Measurements from ENCODE around the gene PEX16.

GRCh38 chr11:45935349-45936064, 17.8 kb upstream of the PEX16 start:
- no peak for TF ChIP-seq CTCF (IDR thresholded peaks at IDR 0.05)
- no peak for TF ChIP-seq POLR2AphosphoS5 (IDR thresholded peaks at IDR 0.05)
- no peak for TF ChIP-seq EP300 (IDR thresholded peaks at IDR 0.05)
- TF ChIP-seq POLR2A (IDR thresholded peaks at IDR 0.05): no peak
